ENCODE measurements around the gene CKS2.

The CKS2 gene

GRCh38 chr9:89318123-89319014, 7.4 kb downstream of the CKS2 start, which contains the start of gene SECISBP2:
SECISBP2 (plus strand) TSS chr9:89318500; CDS start chr9:89318577, 77 bp downstream.
- Histone ChIP-seq H2AFZ (ENCODE audit: low read depth) (peak within 1 kb of the TSS; percentile 29), H3K79me2 (ENCODE audit: insufficient read depth, low read depth) (peaks cover 90% of the 10 kb centered on the region)

GRCh38 chr9:89319015-89319905, 8.3 kb downstream of the CKS2 start:
- Histone ChIP-seq H4K20me1 (ENCODE audit: insufficient read depth) (0 out of 2 replicates have a peak, but pooled peaks cover 6% of the 10 kb centered on the region), H3K9ac (peak overlapping the region; percentile 86), H3K4me2 (peak overlapping the region; percentile 73), H3K36me3 (ENCODE audit: insufficient read depth) (peaks cover 21% of the 10 kb centered on the region; the same call in 1 of the 2 replicates), H3K27ac (peak overlapping the region; percentile 91), H3K27me3 (ENCODE audit: insufficient read depth, low read depth) (no peaks in the 10 kb centered on the region), H3K79me2 (ENCODE audit: insufficient read depth, low read depth) (peaks cover 89% of the 10 kb centered on the region), H3K4me1 (ENCODE audit: low read depth, poor library complexity, severe bottlenecking) (peaks cover 88% of the 10 kb centered on the region), H2AFZ (ENCODE audit: low read depth) (peak overlapping the region; percentile 9), H3K4me3 (IDR thresholded peaks at IDR 0.05; ENCODE audit: insufficient read depth, low read depth, low read length) (no peak overlapping the region)
- TF ChIP-seq, protein P1, sequence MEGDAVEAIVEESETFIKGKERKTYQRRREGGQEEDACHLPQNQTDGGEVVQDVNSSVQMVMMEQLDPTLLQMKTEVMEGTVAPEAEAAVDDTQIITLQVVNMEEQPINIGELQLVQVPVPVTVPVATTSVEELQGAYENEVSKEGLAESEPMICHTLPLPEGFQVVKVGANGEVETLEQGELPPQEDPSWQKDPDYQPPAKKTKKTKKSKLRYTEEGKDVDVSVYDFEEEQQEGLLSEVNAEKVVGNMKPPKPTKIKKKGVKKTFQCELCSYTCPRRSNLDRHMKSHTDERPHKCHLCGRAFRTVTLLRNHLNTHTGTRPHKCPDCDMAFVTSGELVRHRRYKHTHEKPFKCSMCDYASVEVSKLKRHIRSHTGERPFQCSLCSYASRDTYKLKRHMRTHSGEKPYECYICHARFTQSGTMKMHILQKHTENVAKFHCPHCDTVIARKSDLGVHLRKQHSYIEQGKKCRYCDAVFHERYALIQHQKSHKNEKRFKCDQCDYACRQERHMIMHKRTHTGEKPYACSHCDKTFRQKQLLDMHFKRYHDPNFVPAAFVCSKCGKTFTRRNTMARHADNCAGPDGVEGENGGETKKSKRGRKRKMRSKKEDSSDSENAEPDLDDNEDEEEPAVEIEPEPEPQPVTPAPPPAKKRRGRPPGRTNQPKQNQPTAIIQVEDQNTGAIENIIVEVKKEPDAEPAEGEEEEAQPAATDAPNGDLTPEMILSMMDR (conservative IDR thresholded peaks at IDR 0.05; ENCODE audit: low read depth, low read length): peak; percentile 75

More at GRCh38 chr9:89318123-89319014, 7.4 kb downstream of the CKS2 start, which contains the start of gene SECISBP2:
- peaks cover 21% of the 10 kb centered on the region; the same call in 1 of the 2 replicates for H3K36me3 ChIP-seq (ENCODE audit: insufficient read depth)
- H3K4me3 ChIP-seq (IDR thresholded peaks at IDR 0.05; ENCODE audit: insufficient read depth, low read depth, low read length): peak within 1 kb of the TSS; percentile 6
- H3K27me3 ChIP-seq (ENCODE audit: insufficient read depth, low read depth): no peaks in the 10 kb centered on the region
- peak within 1 kb of the TSS; percentile 86 for H3K9ac ChIP-seq
- peaks cover 14% of the 10 kb centered on the region for H4K20me1 ChIP-seq (ENCODE audit: insufficient read depth)
- peaks cover 88% of the 10 kb centered on the region for H3K4me1 ChIP-seq (ENCODE audit: low read depth, poor library complexity, severe bottlenecking)
- peak within 1 kb of the TSS; percentile 91 for H3K27ac ChIP-seq
- peak within 1 kb of the TSS; percentile 84 for H3K4me2 ChIP-seq
- TF ChIP-seq, protein P1 (conservative IDR thresholded peaks at IDR 0.05; ENCODE audit: low read depth, low read length): no peak

GRCh38 chr9:89323390-89323789, 12.4 kb downstream of the CKS2 start:
- Histone ChIP-seq H3K4me1 (ENCODE audit: low read depth, poor library complexity, severe bottlenecking) (peaks cover 65% of the 10 kb centered on the region), H3K27me3 (ENCODE audit: insufficient read depth, low read depth) (no peaks in the 10 kb centered on the region), H3K79me2 (ENCODE audit: insufficient read depth, low read depth) (peaks cover 63% of the 10 kb centered on the region), H4K20me1 (ENCODE audit: insufficient read depth) (no peaks in the 10 kb centered on the region), H3K9ac (no peak overlapping the region), H3K36me3 (ENCODE audit: insufficient read depth) (no peaks in the 10 kb centered on the region; the same call in 1 of the 2 replicates), H2AFZ (ENCODE audit: low read depth) (no peak overlapping the region), H3K27ac (no peak overlapping the region), H3K4me3 (IDR thresholded peaks at IDR 0.05; ENCODE audit: insufficient read depth, low read depth, low read length) (no peak overlapping the region), H3K4me2 (peak overlapping the region; percentile 37)
- TF ChIP-seq, protein P1 (conservative IDR thresholded peaks at IDR 0.05; ENCODE audit: low read depth, low read length): no peak

- no peak overlapping the region for H3K27ac ChIP-seq
- H3K9ac ChIP-seq: no peak overlapping the region
- H3K27me3 ChIP-seq (ENCODE audit: insufficient read depth, low read depth): no peaks in the 10 kb centered on the region
- peaks cover 49% of the 10 kb centered on the region for H3K4me1 ChIP-seq (ENCODE audit: low read depth, poor library complexity, severe bottlenecking)
- no peaks in the 10 kb centered on the region for H4K20me1 ChIP-seq (ENCODE audit: insufficient read depth)
- peaks cover 46% of the 10 kb centered on the region for H3K79me2 ChIP-seq (ENCODE audit: insufficient read depth, low read depth)
- peaks cover 3% of the 10 kb centered on the region; the same call in 1 of the 2 replicates for H3K36me3 ChIP-seq (ENCODE audit: insufficient read depth)
- H2AFZ ChIP-seq (ENCODE audit: low read depth): no peak overlapping the region
- TF ChIP-seq, protein P1 (conservative IDR thresholded peaks at IDR 0.05; ENCODE audit: low read depth, low read length): no peak
- no peak overlapping the region for H3K4me2 ChIP-seq
- no peak overlapping the region for H3K4me3 ChIP-seq (IDR thresholded peaks at IDR 0.05; ENCODE audit: insufficient read depth, low read depth, low read length)
Measured at GRCh38 chr9:89325733-89326132, 14.7 kb downstream of the CKS2 start.

All from KMS-11 (cell line).